ENCODE results near the gene ODC1. TPM values are rescaled to one million over a fixed set of nuclear protein-coding genes. Genes with fewer than 3 reads are reported as not detected.

Gene ODC1
- polyA plus RNA-seq, 1 of the 3 experiments (the other 2 are of a cell fraction), result 253 TPM

DNA sequence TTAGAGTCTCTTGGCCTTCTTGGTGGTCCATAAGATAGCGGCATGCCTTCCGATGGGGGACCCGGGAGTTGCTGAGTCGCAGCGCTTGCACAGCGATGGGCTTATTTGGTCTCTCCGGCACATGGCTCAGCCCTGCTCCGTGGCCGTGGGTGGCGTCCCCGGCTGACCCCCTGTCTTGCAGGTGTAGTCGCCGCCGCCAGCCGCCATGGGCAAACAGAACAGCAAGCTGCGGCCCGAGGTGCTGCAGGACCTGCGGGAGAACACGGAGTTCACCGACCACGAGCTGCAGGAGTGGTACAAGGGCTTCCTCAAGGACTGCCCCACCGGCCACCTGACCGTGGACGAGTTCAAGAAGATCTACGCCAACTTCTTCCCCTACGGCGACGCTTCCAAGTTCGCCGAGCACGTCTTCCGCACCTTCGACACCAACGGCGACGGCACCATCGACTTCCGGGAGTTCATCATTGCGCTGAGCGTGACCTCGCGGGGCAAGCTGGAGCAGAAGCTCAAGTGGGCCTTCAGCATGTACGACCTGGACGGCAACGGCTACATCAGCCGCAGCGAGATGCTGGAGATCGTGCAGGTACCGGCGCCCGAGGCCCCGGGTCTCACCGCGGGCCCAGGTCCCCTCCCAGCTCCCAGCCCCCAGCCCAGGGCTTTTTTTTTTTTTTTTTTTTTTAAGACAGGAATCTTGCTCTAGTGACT lies 28.4 kb downstream of the ODC1 start (continued):
- TF ChIP-seq YY1 (IDR thresholded peaks at IDR 0.05; ENCODE audit: low read depth) (no peak), RXRA (IDR thresholded peaks at IDR 0.05; ENCODE audit: borderline replicate concordance, low read depth) (no peak), EZH2phosphoT487 (IDR thresholded peaks at IDR 0.05; ENCODE audit: borderline replicate concordance, low read depth) (no peak), SIN3A (IDR thresholded peaks at IDR 0.05; ENCODE audit: borderline replicate concordance, low read depth, low read length) (no peak), FOXJ3 (CRISPR knock-in tag; IDR thresholded peaks at IDR 0.05) (no peak), EP300 (IDR thresholded peaks at IDR 0.05; ENCODE audit: borderline replicate concordance in 1 of 2, low read depth in 1 of 2, low read length in 1 of 2) (no peak)

DNA sequence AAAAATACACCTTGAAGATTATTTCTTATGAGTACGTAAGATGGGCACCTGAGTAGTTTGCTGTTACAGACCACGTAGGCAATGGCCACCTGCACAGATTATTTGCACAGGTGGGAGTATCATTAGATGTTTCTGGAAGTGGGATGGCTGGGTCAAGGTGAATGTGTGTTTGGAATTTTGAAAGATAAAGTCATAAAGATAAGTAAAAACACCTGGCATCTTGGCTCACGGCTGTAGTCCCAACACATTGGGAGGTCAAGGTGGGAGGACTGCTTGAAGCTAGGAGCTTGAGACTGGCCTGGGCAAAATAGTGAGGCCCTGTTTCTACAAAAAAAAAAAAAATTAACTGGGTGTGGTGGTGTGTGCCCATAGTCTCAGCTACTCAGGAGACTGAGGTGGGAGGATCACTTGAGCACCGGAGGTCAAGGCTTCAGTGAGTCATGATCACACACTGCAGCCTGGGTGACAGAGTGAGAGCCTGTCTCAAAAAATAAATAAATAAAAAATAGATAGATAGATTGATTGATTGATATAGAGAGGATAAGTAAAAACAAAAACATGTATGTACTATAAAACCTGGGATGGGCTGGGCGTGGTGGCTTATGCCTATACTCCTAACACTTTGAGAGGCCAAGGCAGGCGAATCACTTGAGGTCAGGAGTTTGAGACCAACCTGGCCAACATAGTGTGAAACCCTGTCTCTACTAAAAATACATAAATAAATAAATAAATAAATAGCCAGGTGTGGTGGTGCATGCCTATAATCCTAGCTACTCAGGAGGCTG lies 30.4 kb downstream of the ODC1 start:
- H3K4me1 ChIP-seq (ENCODE audit: control insufficient read depth in 1 of 2, insufficient read depth in 2 of 2, low read depth in 1 of 2, low read length in 1 of 2), result peaks cover 5 to 30% of the 10 kb centered on the region in 2 experiments; a peak in 2 of 4 replicates
- H3K36me3 ChIP-seq (replicated peaks in 1 of 2; ENCODE audit: control insufficient read depth in 1 of 2, insufficient read depth in 2 of 2, low read length in 1 of 2), result peaks cover under 1 to 4% of the 10 kb centered on the region in 2 experiments
- no peaks in the 10 kb centered on the region for H4K20me1 ChIP-seq (ENCODE audit: insufficient read depth)
- no peak for DNase-seq
- no peak overlapping the region for H2AFZ ChIP-seq (ENCODE audit: low read depth)
- no peak for TF ChIP-seq NRF1 (IDR thresholded peaks at IDR 0.05; ENCODE audit: low read depth, low read length)
- no peak for TF ChIP-seq REST (IDR thresholded peaks at IDR 0.05; ENCODE audit: low read depth, low read length)
- no peaks in the 10 kb centered on the region for H3K9me2 ChIP-seq
- no peaks in the 10 kb centered on the region for H3K79me2 ChIP-seq (ENCODE audit: insufficient read depth)
- CTCF ChIA-PET, result interaction anchor here (1.0 to 6.4 kb wide), 7 partner anchors 9 to 345 kb away, joined by 3 to 44 read pairs (median 5); no protein-coding TSS in a partner anchor
- no peak overlapping the region for H3K9ac ChIP-seq
- 93% methylated on average over 6 of the region's 6 CpGs for WGBS (ENCODE audit: low lambda C conversion rate)
- H3K9me3 ChIP-seq, result no peaks in the 10 kb centered on the region
- no peaks in the 10 kb centered on the region for H3K27me3 ChIP-seq (ENCODE audit: insufficient read depth)
- no peak overlapping the region for H3K27ac ChIP-seq (ENCODE audit: low read depth in 2 of 2, low read length in 1 of 2)
- no peak overlapping the region for H3K4me2 ChIP-seq
- H3F3A ChIP-seq (replicated peaks; ENCODE audit: insufficient read depth), result no peaks in the 10 kb centered on the region
- POLR2A ChIA-PET, result no interaction called here
- H3K4me3 ChIP-seq (ENCODE audit: low read depth in 2 of 2, low read length in 1 of 2), result no peak overlapping the region
